Vagina (tissue), 2 donors: ENCODE data around the gene KRT14.

Experiments
- POLR2A ChIP-seq, 2 donors: fragments of 450-650 bp; IDR thresholded peaks; one replicate each; pipeline ENCODE4 v1.6.1; 2017; ENCODE audit warnings: antibody characterized with exemption in 2 of 2, mild to moderate bottlenecking in 2 of 2, moderate library complexity in 2 of 2
- TF ChIP-seq, protein P1 (sequence below), 3 experiments: fragments of 450-650 bp in 2 of 3; fragments of 200-600 bp in 1 of 3; sonication (generic) in 1 of 3; IDR thresholded peaks; one replicate each; pipeline ENCODE4 v1.5.1; 2017 to 2019; ENCODE audit warnings: antibody characterized with exemption in 3 of 3, mild to moderate bottlenecking in 2 of 3, moderate library complexity in 2 of 3

DNA sequence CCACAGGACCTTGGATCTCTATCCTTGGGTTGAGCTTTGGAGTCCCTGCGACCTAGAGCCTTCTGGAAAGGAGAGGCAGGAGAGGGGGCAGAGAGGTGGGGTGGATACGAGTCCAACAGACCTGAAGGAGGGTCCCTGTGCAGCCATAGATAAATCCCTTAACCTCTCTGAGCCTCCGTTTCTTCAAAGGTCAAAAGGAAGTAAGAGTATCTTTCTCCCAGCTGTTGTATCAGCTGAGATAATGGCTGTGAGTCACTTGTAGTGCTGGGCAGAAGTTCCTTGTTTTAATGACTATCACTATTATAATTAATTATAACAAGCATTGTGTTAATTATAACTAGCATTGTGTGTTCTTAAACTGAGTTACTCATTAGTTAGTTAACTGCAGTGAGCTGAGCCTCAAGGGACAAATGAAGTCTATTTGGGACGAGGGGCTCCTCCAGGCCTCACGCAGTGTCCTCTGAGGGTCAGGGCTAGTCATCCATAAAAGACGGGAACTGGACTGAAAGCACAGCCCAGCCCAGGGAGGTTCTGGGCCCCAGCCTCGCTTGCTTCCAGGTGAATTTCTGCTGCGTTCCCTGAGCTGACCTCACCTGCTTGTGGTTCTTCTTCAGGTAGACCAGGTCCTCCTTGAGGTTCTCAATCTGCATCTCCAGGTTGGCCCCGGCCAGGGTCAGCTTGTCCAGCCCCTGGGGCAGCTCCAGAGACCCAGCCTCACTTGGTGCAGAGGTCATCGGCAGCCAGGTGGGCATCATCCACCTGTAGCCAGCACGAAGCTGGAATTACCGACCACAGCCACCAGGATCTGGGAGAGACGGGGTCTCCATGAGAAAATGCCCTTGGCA is 43.4 kb upstream of the KRT14 start:
- TF ChIP-seq, protein P1, sequence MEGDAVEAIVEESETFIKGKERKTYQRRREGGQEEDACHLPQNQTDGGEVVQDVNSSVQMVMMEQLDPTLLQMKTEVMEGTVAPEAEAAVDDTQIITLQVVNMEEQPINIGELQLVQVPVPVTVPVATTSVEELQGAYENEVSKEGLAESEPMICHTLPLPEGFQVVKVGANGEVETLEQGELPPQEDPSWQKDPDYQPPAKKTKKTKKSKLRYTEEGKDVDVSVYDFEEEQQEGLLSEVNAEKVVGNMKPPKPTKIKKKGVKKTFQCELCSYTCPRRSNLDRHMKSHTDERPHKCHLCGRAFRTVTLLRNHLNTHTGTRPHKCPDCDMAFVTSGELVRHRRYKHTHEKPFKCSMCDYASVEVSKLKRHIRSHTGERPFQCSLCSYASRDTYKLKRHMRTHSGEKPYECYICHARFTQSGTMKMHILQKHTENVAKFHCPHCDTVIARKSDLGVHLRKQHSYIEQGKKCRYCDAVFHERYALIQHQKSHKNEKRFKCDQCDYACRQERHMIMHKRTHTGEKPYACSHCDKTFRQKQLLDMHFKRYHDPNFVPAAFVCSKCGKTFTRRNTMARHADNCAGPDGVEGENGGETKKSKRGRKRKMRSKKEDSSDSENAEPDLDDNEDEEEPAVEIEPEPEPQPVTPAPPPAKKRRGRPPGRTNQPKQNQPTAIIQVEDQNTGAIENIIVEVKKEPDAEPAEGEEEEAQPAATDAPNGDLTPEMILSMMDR (IDR thresholded peaks at IDR 0.05): no peak
- TF ChIP-seq POLR2A (IDR thresholded peaks at IDR 0.05): no peak
